GM18870 (cell line): ENCODE measurements around the gene CACNG5.

Experiments
- ATAC-seq: cut with Tn5 transposase; IDR thresholded peaks from one replicate; pipeline ENCODE4 v1.9.1; 2021; ENCODE audit warnings: moderate library complexity; ENCODE audit not compliant: unreplicated experiment

The CACNG5 gene

GRCh38 chr17:66834919-66835454, at the start of gene CACNG5:
CACNG5 (plus strand) TSS chr17:66835117; CDS start chr17:66877333, 42,216 bp downstream.
- ATAC-seq: no peak

- no peak for ATAC-seq
These were observed 48.8 kb upstream of the CACNG5 start for GRCh38 chr17:66786107-66786506.

GRCh38 chr17:66787914-66788313, 47.0 kb upstream of the CACNG5 start:
- ATAC-seq: no peak

- ATAC-seq: no peak
These were observed 45.8 kb upstream of the CACNG5 start for GRCh38 chr17:66789093-66789492.

- no peak for ATAC-seq
These were observed 44.9 kb upstream of the CACNG5 start for GRCh38 chr17:66789961-66790437.

- ATAC-seq: no peak
These were observed 44.3 kb upstream of the CACNG5 start for GRCh38 chr17:66790501-66791061.

- no peak for ATAC-seq
These were observed 43.6 kb upstream of the CACNG5 start for GRCh38 chr17:66791347-66791746.

GRCh38 chr17:66793814-66794213, 41.1 kb upstream of the CACNG5 start:
- no peak for ATAC-seq

- no peak for ATAC-seq
These were observed 39.4 kb upstream of the CACNG5 start for GRCh38 chr17:66795486-66795885.

GRCh38 chr17:66799849-66800537, 34.9 kb upstream of the CACNG5 start:
- no peak for ATAC-seq

GRCh38 chr17:66803474-66803951, 31.4 kb upstream of the CACNG5 start:
- ATAC-seq: no peak

- ATAC-seq: no peak
These were observed 29.4 kb upstream of the CACNG5 start for GRCh38 chr17:66805567-66805966.

GRCh38 chr17:66807182-66807581, 27.7 kb upstream of the CACNG5 start:
- no peak for ATAC-seq

GRCh38 chr17:66809408-66809807, 25.5 kb upstream of the CACNG5 start:
- ATAC-seq: no peak

GRCh38 chr17:66810951-66811682, 23.8 kb upstream of the CACNG5 start:
- ATAC-seq: no peak

GRCh38 chr17:66811683-66812054, 23.2 kb upstream of the CACNG5 start:
- ATAC-seq: no peak

GRCh38 chr17:66812571-66812970, 22.3 kb upstream of the CACNG5 start:
- ATAC-seq: no peak

- no peak for ATAC-seq
These were observed 21.6 kb upstream of the CACNG5 start for GRCh38 chr17:66813296-66813695.

- no peak for ATAC-seq
These were observed 20.9 kb upstream of the CACNG5 start for GRCh38 chr17:66814026-66814425.

GRCh38 chr17:66814570-66814969, 20.3 kb upstream of the CACNG5 start:
- ATAC-seq: no peak

GRCh38 chr17:66817750-66818149, 17.2 kb upstream of the CACNG5 start:
- ATAC-seq: no peak

- ATAC-seq: no peak
These were observed 15.5 kb upstream of the CACNG5 start for GRCh38 chr17:66819466-66819865.
